HG03520 (cell line): ENCODE data around the gene TMEFF1.

ENCODE experiments used
- ATAC-seq: cut with Tn5 transposase; IDR thresholded peaks from one replicate; pipeline ENCODE4 v1.9.1; 2021; ENCODE audit warnings: mild to moderate bottlenecking, moderate library complexity; ENCODE audit not compliant: unreplicated experiment

The TMEFF1 gene

DNA sequence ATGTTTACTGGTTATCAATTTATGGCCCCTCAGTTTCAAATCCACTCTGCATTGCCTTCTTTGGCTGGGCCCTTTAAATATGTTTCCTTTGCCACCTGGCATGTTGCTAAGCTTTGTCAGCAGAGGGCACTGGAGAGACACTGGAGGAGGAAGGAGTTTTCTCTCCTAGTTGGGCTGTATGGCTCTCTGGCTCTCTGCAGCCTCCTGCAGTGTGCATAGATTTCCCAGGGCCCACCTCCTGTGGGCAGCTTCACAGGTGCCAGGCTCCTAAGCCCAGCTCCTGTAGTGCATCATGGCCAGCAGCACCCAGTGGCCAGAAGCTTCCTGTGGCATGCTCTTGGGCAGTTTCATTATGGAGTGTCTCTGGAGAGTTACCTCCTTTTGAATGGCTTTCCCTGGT is 128.3 kb downstream of the TMEFF1 start:
- peak; percentile 55 for ATAC-seq

- ATAC-seq: no peak
Measured at GRCh38 chr9:100602342-100602801, 129.4 kb downstream of the TMEFF1 start.

DNA sequence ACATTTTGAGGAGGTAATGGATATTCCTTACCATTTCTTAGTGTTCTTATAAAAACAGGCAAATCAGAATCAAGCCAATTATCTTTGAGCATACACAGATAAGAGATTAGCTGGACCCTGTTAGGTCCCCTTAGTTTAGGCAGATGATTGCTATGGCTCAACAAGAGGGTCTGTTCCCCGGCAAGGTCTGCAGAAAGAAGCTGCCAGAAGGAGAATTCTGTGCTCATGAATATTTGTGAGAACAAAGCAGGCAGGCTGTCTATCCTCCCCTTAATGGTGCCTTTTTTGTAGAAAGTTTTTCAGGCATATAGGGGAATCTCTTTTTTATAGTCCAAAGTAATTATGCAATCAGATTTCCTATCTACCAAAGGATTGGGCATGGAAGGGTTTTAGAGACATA is 132.5 kb downstream of the TMEFF1 start:
- no peak for ATAC-seq

- no peak for ATAC-seq
Measured at GRCh38 chr9:100619194-100619593, 146.2 kb downstream of the TMEFF1 start.

DNA sequence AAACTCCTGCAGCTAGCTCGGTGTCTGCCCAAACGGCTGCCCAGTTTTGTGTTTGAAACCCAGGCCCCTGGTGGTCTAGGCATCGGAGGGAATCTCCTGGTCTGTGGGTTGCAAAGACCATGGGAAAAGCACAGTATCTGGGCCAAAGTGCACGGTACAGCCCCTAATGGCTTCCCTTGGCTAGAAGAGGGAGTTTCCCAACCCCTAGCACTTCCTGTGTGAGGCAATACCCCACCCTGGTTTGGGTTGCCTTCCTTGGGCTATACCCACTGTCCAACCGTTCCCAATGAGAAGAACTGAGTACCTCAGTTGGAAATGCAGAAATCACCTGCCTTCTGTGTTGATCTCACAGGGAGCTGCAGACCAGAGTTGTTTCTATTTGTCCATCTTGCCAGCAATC is 146.7 kb downstream of the TMEFF1 start:
- ATAC-seq: no peak

DNA sequence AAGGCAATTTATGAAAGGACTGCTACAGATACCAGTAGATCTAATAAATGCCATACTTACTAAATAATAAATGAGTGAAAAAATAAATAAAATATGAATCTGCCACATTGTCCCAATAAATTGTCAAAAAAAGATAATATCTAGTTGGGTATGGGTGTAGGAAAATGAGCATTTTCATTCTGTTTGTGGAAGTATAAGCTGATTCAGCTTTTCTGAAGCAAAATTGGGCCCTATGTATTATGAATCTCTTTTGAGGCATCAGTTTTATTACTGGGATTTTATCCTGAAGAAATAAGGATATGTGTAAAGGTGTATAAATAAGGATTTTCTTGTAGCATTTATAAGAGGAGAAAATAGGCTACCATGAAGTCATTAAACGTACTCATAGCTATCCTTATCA is 151.0 kb downstream of the TMEFF1 start:
- no peak for ATAC-seq

DNA sequence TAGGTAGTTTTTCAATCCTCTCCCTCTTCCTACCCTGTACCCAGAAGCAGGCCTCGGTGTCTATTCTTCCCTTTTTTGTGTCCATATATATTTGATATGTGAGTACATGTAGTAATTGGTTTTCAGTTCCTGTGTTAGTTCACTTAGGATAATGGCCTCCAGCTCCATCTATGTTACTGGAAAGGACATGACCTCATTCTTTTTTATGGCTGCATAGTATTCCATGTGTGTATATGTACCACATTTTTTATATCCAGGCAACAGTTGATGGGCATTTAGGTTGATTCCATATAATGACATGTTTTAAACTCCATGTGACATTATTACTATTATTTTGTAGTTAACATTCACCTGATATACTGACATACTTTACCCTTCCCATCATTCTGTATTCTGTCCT is 154.0 kb downstream of the TMEFF1 start:
- ATAC-seq: no peak
